ENCODE measurements around the gene SEMA3B.

SEMA3B gene

GRCh38 chr3:50314816-50315215 lies 45.9 kb downstream of the SEMA3B start:
- no peak for DNase-seq (ENCODE audit: low read depth, low spot score)

GRCh38 chr3:50316657-50317242 lies 47.8 kb downstream of the SEMA3B start:
- peak; percentile 70 for DNase-seq (ENCODE audit: low read depth, low spot score)

- DNase-seq (ENCODE audit: low read depth, low spot score) = no peak
Observed at GRCh38 chr3:50317300-50317699, 48.4 kb downstream of the SEMA3B start.

- DNase-seq (ENCODE audit: low read depth, low spot score) = no peak
Observed at GRCh38 chr3:50318163-50318562, 49.2 kb downstream of the SEMA3B start.

- no peak for DNase-seq (ENCODE audit: low read depth, low spot score)
Observed at GRCh38 chr3:50318615-50319014, 49.7 kb downstream of the SEMA3B start.

GRCh38 chr3:50319181-50319893 lies 50.4 kb downstream of the SEMA3B start:
- no peak for DNase-seq (ENCODE audit: low read depth, low spot score)

GRCh38 chr3:50319894-50320625 lies 51.1 kb downstream of the SEMA3B start:
- DNase-seq (ENCODE audit: low read depth, low spot score) = no peak

GRCh38 chr3:50320853-50321335 lies 51.9 kb downstream of the SEMA3B start:
- DNase-seq (ENCODE audit: low read depth, low spot score) = peak; percentile 92

- peak; percentile 96 for DNase-seq (ENCODE audit: low read depth, low spot score)
Observed at GRCh38 chr3:50321336-50322114, 52.6 kb downstream of the SEMA3B start.

- no peak for DNase-seq (ENCODE audit: low read depth, low spot score)
Observed at GRCh38 chr3:50322115-50322385, 53.1 kb downstream of the SEMA3B start.

- no peak for DNase-seq (ENCODE audit: low read depth, low spot score)
Observed at GRCh38 chr3:50322386-50323091, 53.6 kb downstream of the SEMA3B start, which contains the start of gene HYAL2. Gene HYAL2, minus strand, starts transcription at chr3:50322745. Its CDS starts 2,256 bp downstream, at chr3:50320489.

- DNase-seq (ENCODE audit: low read depth, low spot score) = no peak
Observed at GRCh38 chr3:50323092-50323600, 54.2 kb downstream of the SEMA3B start.

GRCh38 chr3:50323614-50324199 lies 54.8 kb downstream of the SEMA3B start:
- DNase-seq (ENCODE audit: low read depth, low spot score) = no peak

GRCh38 chr3:50324351-50325112 lies 55.6 kb downstream of the SEMA3B start:
- DNase-seq (ENCODE audit: low read depth, low spot score) = peak; percentile 80

GRCh38 chr3:50325113-50325480 lies 56.1 kb downstream of the SEMA3B start:
- no peak for DNase-seq (ENCODE audit: low read depth, low spot score)

GRCh38 chr3:50325497-50326181 lies 56.7 kb downstream of the SEMA3B start:
- DNase-seq (ENCODE audit: low read depth, low spot score) = no peak

GRCh38 chr3:50326182-50326541 lies 57.2 kb downstream of the SEMA3B start:
- no peak for DNase-seq (ENCODE audit: low read depth, low spot score)

GRCh38 chr3:50327129-50327528 lies 58.2 kb downstream of the SEMA3B start:
- no peak for DNase-seq (ENCODE audit: low read depth, low spot score)
